HG03097 (cell line): ENCODE measurements around the gene CUX1.

Experiments used
- ATAC-seq: cut with Tn5 transposase; IDR thresholded peaks from one replicate; pipeline ENCODE4 v1.9.1; 2021; ENCODE audit not compliant: unreplicated experiment, low FRiP score

The CUX1 gene

DNA sequence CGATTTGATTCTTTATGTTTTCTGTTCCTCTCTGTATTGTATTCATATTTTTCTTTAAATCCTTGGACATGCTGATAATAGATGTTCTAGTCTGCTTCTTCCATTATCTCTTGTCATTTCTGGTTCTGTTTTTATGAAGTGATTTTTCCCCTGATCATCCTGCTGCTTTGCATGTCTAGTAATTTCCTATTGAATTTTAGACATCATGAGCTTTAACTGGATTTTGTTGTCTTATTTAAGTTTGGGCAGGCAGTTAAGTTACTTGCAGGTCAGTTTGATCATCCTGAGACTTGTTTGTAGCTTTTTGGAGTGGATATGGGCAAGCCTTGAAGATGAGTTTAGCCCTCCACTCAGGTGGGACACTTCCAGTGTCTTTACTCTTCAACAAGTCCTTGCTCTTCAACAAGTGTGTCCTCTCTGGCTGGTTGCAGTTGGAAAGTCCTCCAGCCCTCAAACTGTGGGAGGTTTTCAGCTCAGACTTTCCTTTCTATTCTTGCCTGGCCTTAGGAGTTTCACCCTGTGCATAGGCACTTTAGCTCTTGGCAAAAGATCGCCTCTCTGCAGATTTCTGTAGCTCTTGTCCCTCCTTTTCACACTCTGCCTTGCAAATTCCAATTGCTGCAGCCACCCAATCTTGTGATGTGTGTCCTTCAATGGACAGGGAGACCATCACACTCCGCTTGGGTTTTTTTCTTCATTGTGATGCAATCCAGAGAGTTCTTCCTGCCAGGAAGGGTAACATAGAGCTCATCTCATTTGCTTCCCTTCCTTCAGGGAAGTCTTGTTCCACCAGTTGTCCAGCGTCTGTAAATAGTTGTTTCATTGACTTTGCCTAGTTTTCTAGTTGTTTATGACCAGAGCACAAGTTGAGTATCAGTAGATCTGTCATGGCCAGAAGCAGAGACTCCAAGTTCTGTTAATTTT, 272.0 kb downstream of the CUX1 start:
- ATAC-seq = no peak

DNA sequence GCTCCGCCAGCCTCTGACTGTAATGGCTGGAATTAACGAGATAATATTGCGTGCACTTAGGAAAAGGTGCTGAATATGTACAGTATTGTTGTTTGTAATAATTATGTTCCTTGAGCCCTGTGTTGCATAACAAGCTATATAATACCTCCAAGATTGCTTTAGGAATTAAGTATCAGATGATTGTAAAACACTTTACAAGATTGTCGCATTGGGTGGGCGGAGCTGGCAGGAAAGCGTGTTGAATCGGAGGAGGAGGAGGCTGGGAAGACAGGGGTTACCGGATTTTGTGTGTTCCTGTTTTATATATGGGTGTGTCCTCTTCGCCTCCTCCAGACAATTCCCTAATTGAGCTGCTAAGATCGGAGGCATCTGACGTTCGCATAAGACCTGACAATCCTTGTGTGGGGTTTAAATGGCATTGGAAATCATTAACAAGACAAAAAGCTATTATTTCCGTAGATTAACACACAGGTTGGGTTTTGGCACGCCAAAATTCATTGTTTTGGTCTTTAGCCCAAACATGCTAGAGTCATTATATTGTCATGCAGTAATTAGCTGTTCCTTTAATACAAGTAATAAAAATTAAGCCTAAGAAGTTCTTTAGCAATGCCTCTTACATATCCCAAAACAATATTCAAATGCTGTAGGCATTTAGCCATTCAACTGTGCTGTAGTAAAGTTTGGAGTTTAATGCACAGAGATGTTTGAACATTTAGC, 276.3 kb downstream of the CUX1 start:
- ATAC-seq = no peak

DNA sequence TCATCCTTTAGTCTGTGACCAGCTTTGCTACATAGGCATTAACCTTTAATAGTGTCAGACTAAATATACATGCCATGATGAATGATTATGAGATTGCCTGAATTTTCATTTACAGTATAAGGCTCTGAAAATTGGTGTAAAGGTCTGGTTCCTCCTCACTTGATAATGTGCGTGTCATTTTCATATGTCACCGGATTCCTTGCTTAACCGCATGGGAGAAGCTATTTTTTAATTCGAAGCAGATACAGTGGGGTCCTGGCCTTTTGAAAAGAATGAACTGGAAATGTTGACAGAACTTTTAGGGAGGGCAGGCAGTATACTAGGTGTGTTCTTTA, 276.9 kb downstream of the CUX1 start:
- no peak for ATAC-seq

DNA sequence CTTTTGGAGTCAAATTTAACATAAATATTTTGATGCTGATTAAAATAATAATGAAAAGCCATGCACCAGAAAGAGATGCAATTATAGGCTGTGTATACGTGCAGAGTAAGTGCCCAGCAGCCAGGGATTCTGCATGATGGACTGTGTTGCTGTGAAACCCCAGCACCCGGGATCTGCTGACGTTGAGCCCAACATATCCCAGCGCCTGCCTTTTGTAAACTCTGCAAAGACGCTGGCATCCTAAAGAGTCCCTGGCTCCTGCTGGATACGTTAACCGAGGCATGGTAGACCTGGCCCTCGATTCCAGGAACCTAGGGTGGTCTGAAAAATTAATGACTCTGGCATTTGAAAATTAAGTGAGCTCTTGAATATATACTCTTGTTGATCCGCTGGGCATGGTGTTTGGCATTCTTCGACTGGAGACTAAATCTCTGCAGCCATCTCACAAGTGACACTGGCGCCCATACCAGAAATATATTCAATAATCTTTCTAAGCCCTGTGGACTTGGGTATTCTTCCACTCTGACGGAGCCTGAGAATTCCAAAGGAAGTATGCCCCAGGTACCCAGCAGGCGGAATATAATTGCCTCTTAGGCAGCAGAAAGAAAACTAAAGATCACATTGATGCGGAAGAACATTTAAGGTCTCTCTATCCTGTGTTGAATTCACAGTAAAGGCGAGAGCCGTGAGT, 278.0 kb downstream of the CUX1 start:
- ATAC-seq = no peak

DNA sequence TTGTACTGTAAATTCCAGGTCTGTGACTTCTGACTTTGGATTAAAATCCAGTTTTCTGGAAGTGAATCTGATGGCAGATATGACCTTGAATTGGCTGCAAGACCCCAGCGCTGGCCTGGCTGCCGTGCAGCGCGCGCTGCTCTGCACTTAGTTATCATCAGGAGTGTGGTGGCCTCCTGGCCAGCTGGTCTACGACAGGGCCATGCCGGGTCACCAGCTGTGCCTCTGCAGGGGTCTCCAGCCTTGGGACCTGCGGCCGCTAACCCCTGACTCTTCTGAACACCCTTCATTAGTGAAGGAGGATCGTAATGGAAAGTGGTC, 278.5 kb downstream of the CUX1 start:
- no peak for ATAC-seq

DNA sequence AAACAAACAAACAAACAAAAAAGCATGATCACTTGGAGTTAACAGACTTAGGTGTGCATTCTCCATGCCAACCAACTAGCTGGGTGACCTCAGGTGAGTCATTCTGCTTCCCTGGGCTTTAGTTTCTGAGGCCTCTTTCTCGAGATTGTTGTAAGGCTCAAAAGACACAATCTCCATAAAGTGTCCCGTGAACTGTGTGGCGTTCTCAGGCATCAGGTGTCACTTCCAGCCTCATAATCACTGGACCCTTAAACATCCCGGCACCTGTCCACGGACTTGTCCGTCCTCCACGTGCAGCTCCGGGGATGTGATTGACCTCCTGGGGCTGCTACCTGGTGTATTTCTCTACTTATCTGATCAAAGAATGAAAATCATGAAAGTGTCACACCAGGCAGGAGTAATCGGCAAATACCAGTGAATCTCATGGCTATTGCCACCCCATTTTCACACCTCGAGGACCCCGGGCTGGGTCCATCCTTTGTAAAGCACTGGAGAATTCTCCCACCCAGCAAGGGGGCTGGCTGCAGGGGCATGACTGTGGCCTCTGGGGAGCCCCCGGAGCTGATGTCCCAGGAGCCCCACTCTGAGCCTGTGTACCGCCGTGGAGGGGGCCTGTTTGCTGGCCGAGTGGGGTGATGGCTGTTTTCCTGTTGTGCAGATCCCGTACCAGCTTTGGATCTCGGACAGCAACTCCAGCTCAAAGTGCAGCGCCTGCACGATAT, 279.4 kb downstream of the CUX1 start:
- ATAC-seq = no peak

DNA sequence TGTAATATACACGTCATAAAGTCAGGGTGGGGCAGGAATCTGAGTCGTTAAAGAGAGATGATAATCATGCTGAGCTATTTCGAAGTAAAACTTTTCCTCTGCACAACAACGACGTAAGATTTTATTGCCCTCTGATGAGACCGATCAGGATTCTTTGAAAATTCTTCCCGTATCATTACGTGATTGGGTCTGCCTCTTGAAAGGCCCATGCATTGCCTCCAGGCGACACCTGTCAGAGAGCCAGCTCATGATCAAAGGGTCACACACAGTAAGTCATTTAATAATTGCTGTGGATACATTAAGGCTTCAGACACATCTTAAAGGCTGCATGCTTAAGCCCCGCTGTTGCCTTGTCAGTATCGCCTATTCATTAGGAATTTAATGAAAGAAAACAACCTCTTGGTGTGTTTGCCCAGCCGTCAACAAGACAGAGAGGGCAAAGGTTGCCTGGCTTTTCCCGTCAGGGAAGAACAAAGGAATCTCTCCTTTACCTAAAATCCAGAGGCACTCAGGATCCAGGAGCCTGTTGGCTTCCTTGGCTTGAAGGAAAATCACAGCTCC, 280.3 kb downstream of the CUX1 start:
- ATAC-seq = no peak

DNA sequence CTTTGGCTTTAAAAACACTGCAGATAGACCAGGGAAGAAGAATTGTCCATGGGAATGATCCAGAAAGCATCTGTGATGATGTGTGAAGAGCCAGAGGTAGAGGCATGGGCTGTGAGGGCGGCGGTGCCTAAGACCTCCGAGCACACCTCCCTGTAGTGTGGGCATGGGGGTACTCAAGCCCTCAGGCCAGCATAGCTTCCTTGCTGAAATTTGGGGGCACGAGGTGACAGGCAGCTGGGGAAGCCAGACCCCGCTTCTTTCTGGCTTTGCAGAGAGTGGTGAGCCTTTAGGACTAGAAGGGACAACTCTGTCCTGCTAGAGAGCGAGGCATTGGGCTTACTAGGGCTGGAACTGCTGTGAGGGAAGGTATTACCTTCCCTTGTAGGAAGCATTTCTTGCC, 281.6 kb downstream of the CUX1 start:
- ATAC-seq = no peak

DNA sequence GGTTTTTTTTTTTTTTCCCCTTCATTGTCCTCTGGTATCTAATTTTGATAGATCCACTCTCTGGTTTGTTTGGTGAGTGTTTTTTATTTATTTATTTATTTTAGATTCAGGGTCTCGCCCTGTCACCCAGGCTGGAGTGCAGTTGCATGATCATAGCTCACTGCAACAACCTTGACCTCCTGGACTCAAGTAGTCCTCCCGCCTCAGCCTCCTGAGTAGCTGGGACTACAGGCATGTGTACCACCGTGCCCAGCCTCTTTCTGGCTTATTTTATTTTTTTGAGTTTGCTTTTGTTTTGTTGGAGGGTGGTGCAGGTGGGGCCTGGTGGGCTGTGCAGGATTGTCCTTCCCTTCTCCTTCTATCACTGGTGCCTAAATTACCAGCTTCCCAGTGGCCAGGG, 282.0 kb downstream of the CUX1 start:
- ATAC-seq = no peak

DNA sequence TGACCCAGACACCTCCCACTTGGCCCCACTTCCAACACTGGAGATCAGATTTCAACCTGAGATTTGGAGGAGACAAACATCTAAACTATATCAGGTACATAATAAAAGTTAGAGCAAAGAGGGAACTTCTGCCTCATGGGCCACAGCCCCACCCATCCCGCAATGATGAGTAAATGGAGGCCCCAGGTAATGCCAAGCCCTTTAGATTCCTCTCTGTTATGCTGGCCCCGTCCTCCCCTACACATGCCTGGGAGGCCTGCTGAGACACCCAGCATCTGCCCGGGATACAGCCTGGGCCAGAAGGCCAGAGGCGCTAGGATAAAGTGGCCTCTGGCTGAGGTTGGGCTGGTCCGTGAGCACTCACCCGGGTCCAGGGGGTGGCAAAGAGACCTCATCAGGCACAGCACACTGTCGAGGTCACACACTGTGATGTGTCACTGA, 283.7 kb downstream of the CUX1 start:
- no peak for ATAC-seq

DNA sequence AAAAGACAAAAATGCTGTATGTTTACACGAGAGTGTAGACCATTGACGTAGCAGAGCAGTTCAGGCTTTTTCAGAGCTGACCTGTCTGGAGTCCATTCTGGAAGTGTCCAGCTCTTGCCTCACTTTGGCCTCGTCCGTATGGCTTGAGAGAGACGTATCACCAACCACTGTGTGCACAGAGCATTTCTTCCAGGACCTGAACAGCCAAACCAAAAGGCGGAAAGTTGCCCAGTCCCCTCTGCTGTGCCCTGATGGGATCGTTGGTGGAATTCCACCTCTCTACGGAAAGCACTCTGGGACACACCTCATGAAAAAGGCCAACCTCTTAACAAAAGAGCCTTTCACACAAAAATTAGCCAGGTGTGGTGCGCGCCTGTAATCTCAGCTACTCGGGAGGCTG, 284.5 kb downstream of the CUX1 start:
- ATAC-seq = no peak

DNA sequence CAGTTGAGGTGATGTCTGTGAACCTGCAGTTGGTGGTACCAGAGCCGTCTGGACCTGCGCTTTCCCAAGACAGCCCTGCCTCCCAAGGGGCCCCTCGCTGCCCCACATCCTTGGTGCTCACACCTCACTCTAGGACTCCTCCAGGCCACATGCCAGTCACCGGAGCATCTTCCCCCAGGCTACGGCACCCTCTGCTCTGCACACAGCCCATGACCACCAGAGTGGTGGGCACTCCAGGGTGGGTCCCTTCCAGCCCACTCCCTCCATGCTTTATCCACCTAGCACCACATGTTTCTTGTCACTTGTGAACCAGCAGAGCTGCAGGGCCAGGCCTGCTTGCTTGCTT, 285.6 kb downstream of the CUX1 start:
- no peak for ATAC-seq

DNA sequence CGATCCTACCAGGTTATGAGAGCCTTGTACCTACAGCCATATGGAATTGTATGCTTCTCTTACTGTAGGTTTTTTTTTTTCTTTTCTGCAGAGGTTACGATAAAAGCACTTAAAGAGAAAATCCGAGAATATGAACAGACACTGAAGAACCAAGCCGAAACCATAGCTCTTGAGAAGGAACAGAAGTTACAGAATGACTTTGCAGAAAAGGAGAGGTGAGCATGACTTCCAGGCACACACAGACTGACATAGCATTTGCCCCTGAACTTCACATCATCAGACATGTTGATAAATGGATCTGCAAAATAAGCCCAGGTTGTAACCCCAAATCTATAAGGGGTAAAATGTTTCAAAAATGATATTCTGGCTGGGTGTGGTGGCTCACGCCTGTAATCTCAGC, 286.8 kb downstream of the CUX1 start:
- no peak for ATAC-seq

DNA sequence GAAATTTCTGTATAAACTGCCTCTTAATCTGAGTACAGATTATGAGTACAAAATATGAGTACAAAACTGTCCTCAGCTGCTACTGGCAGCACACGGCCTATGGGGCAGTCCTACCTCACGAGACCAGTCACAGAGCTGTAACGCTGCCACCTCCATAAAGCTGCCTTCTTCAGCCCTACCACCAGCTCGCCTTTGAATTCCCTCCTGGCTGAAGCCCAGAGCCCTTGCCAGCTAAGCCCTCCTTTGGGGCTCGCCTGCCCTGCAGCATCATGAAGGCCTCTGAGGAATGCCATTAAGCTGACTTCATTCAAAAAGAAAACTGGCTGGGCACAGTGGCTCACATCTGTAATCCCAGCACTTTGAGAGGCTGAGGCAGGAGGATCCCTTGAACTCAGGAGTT, 289.2 kb downstream of the CUX1 start:
- ATAC-seq = no peak

DNA sequence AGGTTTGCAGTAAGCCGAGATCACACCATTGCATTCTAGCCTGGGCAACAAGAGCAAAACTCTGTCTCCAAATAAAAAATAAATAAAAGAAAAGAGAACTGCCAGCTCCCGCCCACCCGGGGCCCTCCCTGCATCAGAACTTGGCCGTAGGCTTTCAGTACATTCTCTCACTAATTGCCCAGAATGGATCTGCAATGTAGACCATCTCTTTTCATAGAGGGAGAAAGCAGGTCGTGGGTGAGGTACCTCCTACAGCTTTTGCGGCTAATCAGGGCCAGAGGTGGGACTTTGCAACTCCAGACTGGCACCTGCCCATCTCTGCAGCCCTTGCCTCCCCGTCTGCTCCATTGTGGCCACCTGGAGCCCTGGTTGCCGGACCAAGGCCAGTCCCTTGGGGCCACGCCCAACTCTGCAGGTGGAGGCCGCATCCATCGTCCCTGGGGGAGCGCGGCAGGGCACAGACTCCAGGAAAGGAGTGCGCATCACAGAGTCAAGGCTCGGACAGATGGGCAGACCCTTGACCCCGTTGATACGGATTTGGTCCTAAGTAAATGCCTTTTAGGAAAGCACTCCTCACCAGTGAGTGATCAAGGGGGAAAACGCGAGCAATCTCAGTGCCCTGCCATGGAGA, 290.2 kb downstream of the CUX1 start:
- no peak for ATAC-seq

DNA sequence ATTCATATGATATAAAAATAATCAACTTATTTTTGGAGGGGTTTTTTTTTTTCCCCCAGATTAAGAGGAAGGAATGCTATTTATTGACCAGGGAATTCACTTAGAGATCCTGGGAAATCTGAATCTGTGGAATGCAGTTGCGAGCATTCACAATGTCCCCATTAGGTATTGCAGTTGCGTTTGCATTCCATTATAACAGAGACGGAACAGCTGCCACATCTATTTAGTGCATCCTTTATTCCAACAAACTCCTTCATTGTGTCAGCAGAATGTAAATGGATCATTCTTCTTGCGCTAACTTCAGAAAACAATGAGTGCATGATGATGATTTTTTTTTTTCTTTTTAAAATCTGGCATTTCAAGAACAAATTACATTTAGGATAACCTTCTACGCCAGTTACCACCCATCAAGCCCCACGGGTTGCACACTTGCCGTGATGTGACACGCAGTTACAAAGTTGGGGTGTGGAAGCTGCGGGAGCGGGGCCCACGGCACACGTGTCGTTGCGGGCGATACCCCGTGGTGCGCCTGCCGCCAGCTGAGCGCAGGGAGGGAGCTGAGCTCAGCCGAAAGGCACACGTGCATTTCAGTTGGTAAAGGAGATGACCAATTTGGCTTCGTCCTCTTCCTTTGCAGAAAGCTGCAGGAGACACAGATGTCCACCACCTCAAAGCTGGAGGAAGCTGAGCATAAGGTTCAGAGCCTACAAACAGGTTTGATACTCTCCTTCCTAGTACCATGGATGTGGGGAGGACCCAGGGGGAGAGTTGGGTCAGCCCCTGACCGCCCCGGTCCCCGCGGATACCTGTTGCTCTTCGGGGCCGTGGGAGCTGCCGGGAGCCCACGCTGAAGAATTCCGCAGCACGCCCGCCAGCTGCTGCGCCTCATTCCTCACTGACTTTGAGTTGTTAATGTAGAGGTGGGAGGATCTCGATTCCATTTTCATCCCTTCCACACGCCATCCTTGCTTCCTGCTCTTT, 293.9 kb downstream of the CUX1 start:
- ATAC-seq = no peak

DNA sequence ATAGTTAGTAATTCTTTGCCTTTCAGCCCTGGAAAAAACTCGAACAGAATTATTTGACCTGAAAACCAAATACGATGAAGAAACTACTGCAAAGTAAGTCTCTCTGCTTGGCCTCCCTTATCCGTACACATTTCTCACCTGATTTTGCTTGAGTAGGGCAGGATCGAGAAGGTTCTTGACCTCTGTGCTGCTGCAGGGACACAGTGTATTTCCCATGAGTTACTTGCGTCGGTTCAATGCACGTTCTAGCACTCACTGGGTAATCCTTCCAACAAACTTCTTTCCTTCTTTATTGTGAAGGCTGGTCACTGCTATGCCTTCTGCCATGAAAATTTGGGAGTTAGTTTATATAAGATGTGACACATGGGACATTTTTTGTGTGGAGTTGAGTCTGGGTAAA, 297.8 kb downstream of the CUX1 start:
- no peak for ATAC-seq

DNA sequence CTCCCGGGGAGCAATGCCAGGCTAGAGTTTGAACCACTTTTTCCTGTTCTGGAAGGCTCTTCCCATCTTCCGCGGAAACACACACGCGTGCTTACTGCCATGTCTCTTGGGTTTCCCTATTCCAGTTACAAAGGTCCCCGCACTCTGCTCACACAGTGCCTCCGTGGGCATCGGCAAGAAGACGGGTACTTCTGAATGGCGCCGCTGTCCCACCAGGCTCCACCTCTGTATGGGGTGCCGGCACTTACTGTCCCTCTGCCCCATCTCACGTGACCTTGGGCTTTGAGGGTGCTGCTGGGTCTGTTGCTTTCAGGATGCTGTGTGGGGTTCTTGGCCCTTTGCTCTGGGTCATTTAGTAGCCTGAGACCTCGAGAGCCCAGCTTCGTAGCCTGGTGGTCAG, 298.5 kb downstream of the CUX1 start:
- ATAC-seq = no peak

DNA sequence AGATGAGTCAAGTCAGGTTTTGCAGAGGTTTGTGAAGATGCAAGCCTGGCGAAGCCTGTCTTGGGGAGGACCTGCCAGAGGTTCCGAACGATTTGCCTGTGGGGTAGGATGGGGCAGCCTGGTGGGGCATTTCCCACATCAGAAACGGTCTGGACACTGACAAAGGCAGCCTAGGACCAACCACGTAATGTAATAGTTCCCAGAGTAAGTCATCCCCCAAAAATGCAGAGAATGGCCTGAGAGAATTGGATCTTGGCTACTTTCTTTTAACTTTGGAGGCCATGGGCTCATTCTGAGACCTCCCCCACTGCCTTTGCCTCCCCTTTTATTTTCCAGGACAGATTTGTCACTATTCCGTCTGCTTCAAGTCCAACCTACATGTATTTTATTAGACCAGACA, 300.3 kb downstream of the CUX1 start:
- ATAC-seq = no peak
